SU-DHL-6 (cell line): ENCODE measurements around the gene SEZ6L.

ENCODE experiments used
- EZH2phosphoT487 ChIP-seq: fragments of 200-600 bp; sonication (generic), shearing (Covaris generic); conservative IDR thresholded peaks from 2 replicates; pipeline ENCODE4 v1.6.1; 2018; ENCODE audit warnings: mild to moderate bottlenecking, antibody characterized with exemption, low read length, moderate library complexity, mixed read lengths
- TF ChIP-seq, protein P1 (sequence below): fragments of 200-600 bp; sonication (generic); IDR thresholded peaks from one replicate; pipeline ENCODE4 v1.5.1; 2017; ENCODE audit warnings: antibody characterized with exemption, mild to moderate bottlenecking, low read length, moderate library complexity; ENCODE audit not compliant: insufficient read depth, poor library complexity, severe bottlenecking

- TF ChIP-seq, protein P1, sequence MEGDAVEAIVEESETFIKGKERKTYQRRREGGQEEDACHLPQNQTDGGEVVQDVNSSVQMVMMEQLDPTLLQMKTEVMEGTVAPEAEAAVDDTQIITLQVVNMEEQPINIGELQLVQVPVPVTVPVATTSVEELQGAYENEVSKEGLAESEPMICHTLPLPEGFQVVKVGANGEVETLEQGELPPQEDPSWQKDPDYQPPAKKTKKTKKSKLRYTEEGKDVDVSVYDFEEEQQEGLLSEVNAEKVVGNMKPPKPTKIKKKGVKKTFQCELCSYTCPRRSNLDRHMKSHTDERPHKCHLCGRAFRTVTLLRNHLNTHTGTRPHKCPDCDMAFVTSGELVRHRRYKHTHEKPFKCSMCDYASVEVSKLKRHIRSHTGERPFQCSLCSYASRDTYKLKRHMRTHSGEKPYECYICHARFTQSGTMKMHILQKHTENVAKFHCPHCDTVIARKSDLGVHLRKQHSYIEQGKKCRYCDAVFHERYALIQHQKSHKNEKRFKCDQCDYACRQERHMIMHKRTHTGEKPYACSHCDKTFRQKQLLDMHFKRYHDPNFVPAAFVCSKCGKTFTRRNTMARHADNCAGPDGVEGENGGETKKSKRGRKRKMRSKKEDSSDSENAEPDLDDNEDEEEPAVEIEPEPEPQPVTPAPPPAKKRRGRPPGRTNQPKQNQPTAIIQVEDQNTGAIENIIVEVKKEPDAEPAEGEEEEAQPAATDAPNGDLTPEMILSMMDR: no peak
- TF ChIP-seq EZH2phosphoT487: no peak
Measured at GRCh38 chr22:26164174-26164573, 5.1 kb upstream of the SEZ6L start.
